RWPE1 (cell line): Measurements from ENCODE around the gene UNC5C.

Experiments used
- CTCF ChIA-PET: fragments of 350-600 bp; sonication (Branson Sonifier 250); formaldehyde crosslinking; extraction: SDS; loops from one replicate; lab custom pipeline; 2021; lab: Yijun Ruan, JAX
- POLR2A ChIA-PET: fragments of 400-600 bp; formaldehyde crosslinking; extraction: SDS; loops from one replicate; lab custom pipeline; 2020; ENCODE audit warnings: antibody characterized with exemption; ENCODE audit not compliant: low non-redundant PET; lab: Yijun Ruan, JAX
- DNase-seq: peaks from one replicate; pipeline ENCODE4 v3.0.0; 2012; ENCODE audit warnings: low spot score
- H3K27ac ChIP-seq: fragments of 450-650 bp; 2 replicates; pipeline ENCODE4 v1.5.1; 2017
- CTCF ChIP-seq: fragments of 450-650 bp; conservative IDR thresholded peaks from 2 replicates; pipeline ENCODE4 v1.5.1; 2017; ENCODE audit warnings: low read depth, mild to moderate bottlenecking

Gene UNC5C

GRCh38 chr4:95536650-95537049 is 12.1 kb downstream of the UNC5C start:
- no peak for DNase-seq
- no peak for TF ChIP-seq CTCF
- no peak overlapping the region for H3K27ac ChIP-seq
- ChIA-PET POLR2A (no interaction called here), CTCF (interaction anchor here (0.6 kb wide), 1 partner anchor 1571 kb away, joined by 3 read pairs; no protein-coding TSS in a partner anchor)

GRCh38 chr4:95535180-95535579 is 13.6 kb downstream of the UNC5C start:
- TF ChIP-seq CTCF = no peak
- ChIA-PET CTCF (no interaction called here), POLR2A (no interaction called here)
- no peak for DNase-seq
- H3K27ac ChIP-seq = no peak overlapping the region

- DNase-seq = no peak
- ChIA-PET POLR2A (no interaction called here), CTCF (no interaction called here)
- no peak overlapping the region for H3K27ac ChIP-seq
- TF ChIP-seq CTCF = no peak
Observed at GRCh38 chr4:95534032-95534431, 14.7 kb downstream of the UNC5C start.

- TF ChIP-seq CTCF = no peak
- H3K27ac ChIP-seq = no peak overlapping the region
- ChIA-PET CTCF (no interaction called here), POLR2A (no interaction called here)
- no peak for DNase-seq
Observed at GRCh38 chr4:95533254-95533653, 15.5 kb downstream of the UNC5C start.

GRCh38 chr4:95532305-95532704 is 16.5 kb downstream of the UNC5C start:
- H3K27ac ChIP-seq = no peak overlapping the region
- DNase-seq = no peak
- ChIA-PET POLR2A (no interaction called here), CTCF (no interaction called here)
- no peak for TF ChIP-seq CTCF

- ChIA-PET POLR2A (no interaction called here), CTCF (no interaction called here)
- no peak overlapping the region for H3K27ac ChIP-seq
Observed at GRCh38 chr4:95531141-95531540, 17.6 kb downstream of the UNC5C start.

More at GRCh38 chr4:95531141-95531540, 17.6 kb downstream of the UNC5C start:
- no peak for DNase-seq
- no peak for TF ChIP-seq CTCF
